ENCODE data around the gene LCE4A.

GRCh38 chr1:152739841-152740240, 31.9 kb downstream of the LCE4A start:
- TF ChIP-seq CTCF (IDR thresholded peaks at IDR 0.05; ENCODE audit: low read length) (no peak), EZH2 (IDR thresholded peaks at IDR 0.05; ENCODE audit: borderline replicate concordance, low read length) (no peak)

All from OCI-LY1 (cell line).